NCI-H748 treated with DMSO at 0.1 percent for 48 hours (cell line): ENCODE results near the gene PSTPIP1.

ENCODE experiments used
- DNase-seq: peaks from one replicate; lab custom pipeline; 2025; lab: John Stamatoyannopoulos, UW

Gene PSTPIP1

GRCh38 chr15:77030048-77030927, 35.4 kb downstream of the PSTPIP1 start:
- DNase-seq: no peak

- no peak for DNase-seq
Measured at GRCh38 chr15:77030928-77031375, 36.0 kb downstream of the PSTPIP1 start.

GRCh38 chr15:77031376-77032050, 36.6 kb downstream of the PSTPIP1 start:
- no peak for DNase-seq

- no peak for DNase-seq
Measured at GRCh38 chr15:77032052-77032646, 37.2 kb downstream of the PSTPIP1 start.

GRCh38 chr15:77032647-77033416, 37.9 kb downstream of the PSTPIP1 start:
- DNase-seq: no peak

- DNase-seq: no peak
Measured at GRCh38 chr15:77033417-77033728, 38.4 kb downstream of the PSTPIP1 start.

GRCh38 chr15:77033729-77034671, 39.1 kb downstream of the PSTPIP1 start:
- DNase-seq: no peak

GRCh38 chr15:77034695-77035489, 40.0 kb downstream of the PSTPIP1 start:
- no peak for DNase-seq

- DNase-seq: no peak
Measured at GRCh38 chr15:77035584-77035983, 40.7 kb downstream of the PSTPIP1 start.

GRCh38 chr15:77035999-77036471, 41.1 kb downstream of the PSTPIP1 start:
- no peak for DNase-seq

GRCh38 chr15:77036537-77037387, 41.8 kb downstream of the PSTPIP1 start:
- no peak for DNase-seq

- no peak for DNase-seq
Measured at GRCh38 chr15:77037388-77038209, 42.7 kb downstream of the PSTPIP1 start.

- no peak for DNase-seq
Measured at GRCh38 chr15:77038312-77039216, 43.6 kb downstream of the PSTPIP1 start.

GRCh38 chr15:77039217-77039533, 44.2 kb downstream of the PSTPIP1 start:
- no peak for DNase-seq

GRCh38 chr15:77039848-77040247, 44.9 kb downstream of the PSTPIP1 start:
- DNase-seq: no peak

- no peak for DNase-seq
Measured at GRCh38 chr15:77040673-77041072, 45.7 kb downstream of the PSTPIP1 start.

- DNase-seq: no peak
Measured at GRCh38 chr15:77042245-77042919, 47.5 kb downstream of the PSTPIP1 start.
